AG04450 (cell line): ENCODE data around the gene CAP2. TPM values are rescaled to one million over a fixed set of nuclear protein-coding genes. Genes with fewer than 3 reads are reported as not detected.

Source experiments
- CTCF ChIA-PET: fragments of 300-600, 350-600 bp; formaldehyde crosslinking; extraction: SDS; loops from one replicate; lab custom pipeline; 2022; ENCODE audit warnings: antibody characterized with exemption, inconsistent platforms; lab: Charles Lee
- POLR2A ChIA-PET: fragments of 350-600 bp; formaldehyde crosslinking; extraction: SDS; loops from one replicate; lab custom pipeline; 2021; ENCODE audit warnings: antibody characterized with exemption, inconsistent platforms; lab: Yijun Ruan, JAX
- DNase-seq: peaks from one replicate; pipeline ENCODE4 v3.0.0-alpha.2; 2011; ENCODE audit warnings: low read depth, low spot score
- H3K27ac ChIP-seq: one replicate; pipeline ENCODE4 v1.5.1; 2012; ENCODE audit warnings: low read depth, low read length, control low read depth
- H3K27me3 ChIP-seq: one replicate; pipeline ENCODE4 v1.6.0; 2012; ENCODE audit warnings: low read length; ENCODE audit not compliant: control insufficient read depth, insufficient read depth
- H3K4me3 ChIP-seq: 2 replicates; pipeline ENCODE4 v1.5.1; 2011; ENCODE audit warnings: mild to moderate bottlenecking, low read depth, low read length, control low read depth
- H3K9me3 ChIP-seq: 2 replicates; pipeline ENCODE4 v1.5.1; 2012; ENCODE audit warnings: low read length; ENCODE audit not compliant: control insufficient read depth, insufficient read depth
- CTCF ChIP-seq: IDR thresholded peaks from 2 replicates; pipeline ENCODE4 v1.5.1; 2011; ENCODE audit warnings: low read depth, low read length, control low read depth, inconsistent platforms
- polyA plus RNA-seq: library from polyadenylated mRNA; depleted of rRNA; stranded (reverse); fragments of >200 nt; gene quantifications from 2 replicates; pipeline ENCODE4 v1.2.3, GENCODE V29; 2011

The CAP2 gene
- polyA plus RNA-seq, 1 experiment, result 74.4 TPM

GRCh38 chr6:17511084-17511483 lies 117.7 kb downstream of the CAP2 start:
- H3K27me3 ChIP-seq, result no peaks in the 10 kb centered on the region
- no peak overlapping the region for H3K4me3 ChIP-seq
- no peak for DNase-seq
- POLR2A ChIA-PET, result no interaction called here
- CTCF ChIA-PET, result no interaction called here
- no peak overlapping the region for H3K27ac ChIP-seq
- TF ChIP-seq CTCF, result no peak
- no peaks in the 10 kb centered on the region for H3K9me3 ChIP-seq

- no peak overlapping the region for H3K27ac ChIP-seq
- no peaks in the 10 kb centered on the region for H3K27me3 ChIP-seq
- TF ChIP-seq CTCF, result no peak
- H3K9me3 ChIP-seq, result no peaks in the 10 kb centered on the region
- ChIA-PET POLR2A (interaction anchor here (0.6 to 0.7 kb wide), 2 partner anchors 18 to 342 kb away, joined by 5 to 6 read pairs; no protein-coding TSS in a partner anchor), CTCF (no interaction called here)
- no peak for DNase-seq
- H3K4me3 ChIP-seq, result no peak overlapping the region
These were observed 118.2 kb downstream of the CAP2 start for GRCh38 chr6:17511580-17511979.

GRCh38 chr6:17519120-17519519 lies 125.7 kb downstream of the CAP2 start:
- no peak overlapping the region for H3K4me3 ChIP-seq
- POLR2A ChIA-PET, result no interaction called here
- CTCF ChIA-PET, result no interaction called here
- DNase-seq, result no peak
- no peak overlapping the region for H3K27ac ChIP-seq
- H3K9me3 ChIP-seq, result no peaks in the 10 kb centered on the region
- H3K27me3 ChIP-seq, result no peaks in the 10 kb centered on the region
- no peak for TF ChIP-seq CTCF

GRCh38 chr6:17525637-17526036 lies 132.2 kb downstream of the CAP2 start:
- no peak for DNase-seq
- no peak overlapping the region for H3K4me3 ChIP-seq
- no peak overlapping the region for H3K27ac ChIP-seq
- ChIA-PET CTCF (no interaction called here), POLR2A (no interaction called here)
- no peaks in the 10 kb centered on the region; the same call in 1 of the 2 replicates for H3K9me3 ChIP-seq
- H3K27me3 ChIP-seq, result no peaks in the 10 kb centered on the region
- TF ChIP-seq CTCF, result no peak

GRCh38 chr6:17527076-17527475 lies 133.7 kb downstream of the CAP2 start:
- no peak overlapping the region for H3K27ac ChIP-seq
- H3K4me3 ChIP-seq, result no peak overlapping the region
- ChIA-PET POLR2A (no interaction called here), CTCF (interaction anchor here (0.5 kb wide), 1 partner anchor 324 kb away, joined by 3 read pairs; no protein-coding TSS in a partner anchor)
- TF ChIP-seq CTCF, result no peak
- no peaks in the 10 kb centered on the region for H3K27me3 ChIP-seq
- no peaks in the 10 kb centered on the region; the same call in 1 of the 2 replicates for H3K9me3 ChIP-seq
- no peak for DNase-seq
